Measurements from ENCODE around the gene CLEC3A.
"Not testable (repeated sequence)": the region's sequence is repeated elsewhere in the genome, so short reads cannot be mapped to it uniquely, and the experiment has no call there.

CLEC3A gene

GRCh38 chr16:78057803-78058564, 35.6 kb downstream of the CLEC3A start:
- no peak overlapping the region for H3K4me3 ChIP-seq (replicated peaks; ENCODE audit: low read depth, low read length)
- H3K36me3 ChIP-seq (ENCODE audit: control insufficient read depth, insufficient read depth, low read length) = no peaks in the 10 kb centered on the region
- H3K27me3 ChIP-seq (replicated peaks; ENCODE audit: control insufficient read depth, insufficient read depth, low read length) = no peaks in the 10 kb centered on the region; the same call in 1 of the 2 replicates
- DNase-seq (ENCODE audit: extremely low read depth, insufficient read length) = no peak
- no peak for TF ChIP-seq CTCF (IDR thresholded peaks at IDR 0.05; ENCODE audit: insufficient read depth, low read length, poor library complexity, severe bottlenecking)

- not testable (repeated sequence) for H3K36me3 ChIP-seq (ENCODE audit: control insufficient read depth, insufficient read depth, low read length); H3K4me3 ChIP-seq (replicated peaks; ENCODE audit: low read depth, low read length); DNase-seq (ENCODE audit: extremely low read depth, insufficient read length); H3K27me3 ChIP-seq (replicated peaks; ENCODE audit: control insufficient read depth, insufficient read depth, low read length)
These were observed 37.5 kb downstream of the CLEC3A start for GRCh38 chr16:78059806-78060205.

- DNase-seq (ENCODE audit: extremely low read depth, insufficient read length) = no peak
- Histone ChIP-seq H3K4me3 (replicated peaks; ENCODE audit: low read depth, low read length) (no peak overlapping the region), H3K27me3 (replicated peaks; ENCODE audit: control insufficient read depth, insufficient read depth, low read length) (no peaks in the 10 kb centered on the region; the same call in 1 of the 2 replicates), H3K36me3 (ENCODE audit: control insufficient read depth, insufficient read depth, low read length) (no peaks in the 10 kb centered on the region)
- no peak for TF ChIP-seq CTCF (IDR thresholded peaks at IDR 0.05; ENCODE audit: insufficient read depth, low read length, poor library complexity, severe bottlenecking)
These were observed 37.9 kb downstream of the CLEC3A start for GRCh38 chr16:78060295-78060694.

GRCh38 chr16:78060809-78061208, 38.5 kb downstream of the CLEC3A start:
- H3K27me3 ChIP-seq (replicated peaks; ENCODE audit: control insufficient read depth, insufficient read depth, low read length) = no peaks in the 10 kb centered on the region; the same call in 1 of the 2 replicates
- H3K36me3 ChIP-seq (ENCODE audit: control insufficient read depth, insufficient read depth, low read length) = no peaks in the 10 kb centered on the region
- no peak overlapping the region for H3K4me3 ChIP-seq (replicated peaks; ENCODE audit: low read depth, low read length)
- DNase-seq (ENCODE audit: extremely low read depth, insufficient read length) = no peak
- no peak for TF ChIP-seq CTCF (IDR thresholded peaks at IDR 0.05; ENCODE audit: insufficient read depth, low read length, poor library complexity, severe bottlenecking)

GRCh38 chr16:78065319-78065718, 43.0 kb downstream of the CLEC3A start:
- DNase-seq (ENCODE audit: extremely low read depth, insufficient read length) = no peak
- Histone ChIP-seq H3K27me3 (replicated peaks; ENCODE audit: control insufficient read depth, insufficient read depth, low read length) (no peaks in the 10 kb centered on the region), H3K4me3 (replicated peaks; ENCODE audit: low read depth, low read length) (no peak overlapping the region), H3K36me3 (ENCODE audit: control insufficient read depth, insufficient read depth, low read length) (no peaks in the 10 kb centered on the region)
- TF ChIP-seq CTCF (IDR thresholded peaks at IDR 0.05; ENCODE audit: insufficient read depth, low read length, poor library complexity, severe bottlenecking) = no peak

GRCh38 chr16:78069913-78070312, 47.6 kb downstream of the CLEC3A start:
- TF ChIP-seq CTCF (IDR thresholded peaks at IDR 0.05; ENCODE audit: insufficient read depth, low read length, poor library complexity, severe bottlenecking) = no peak
- Histone ChIP-seq H3K4me3 (replicated peaks; ENCODE audit: low read depth, low read length) (no peak overlapping the region), H3K27me3 (replicated peaks; ENCODE audit: control insufficient read depth, insufficient read depth, low read length) (no peaks in the 10 kb centered on the region; the same call in 1 of the 2 replicates), H3K36me3 (ENCODE audit: control insufficient read depth, insufficient read depth, low read length) (no peaks in the 10 kb centered on the region)
- DNase-seq (ENCODE audit: extremely low read depth, insufficient read length) = no peak
